A673 (cell line): Measurements from ENCODE around the gene FYCO1.

Experiments used
- CTCF ChIP-seq: fragments of 300-800, 200-600 bp; sonication (generic); conservative IDR thresholded peaks from 2 replicates; pipeline ENCODE4 v1.5.1; 2017; ENCODE audit warnings: low read depth, mild to moderate bottlenecking, antibody characterized with exemption, low read length, moderate library complexity, mixed read lengths
- EZH2 ChIP-seq: fragments of 200-600 bp; sonication (generic); IDR thresholded peaks from 2 replicates; pipeline ENCODE4 v1.6.1; 2017; ENCODE audit warnings: borderline replicate concordance, low read depth, mild to moderate bottlenecking, mixed read lengths, antibody characterized with exemption, low read length; ENCODE audit not compliant: poor library complexity, severe bottlenecking

- TF ChIP-seq CTCF (no peak), EZH2 (no peak)
Measured at GRCh38 chr3:45966950-45967640, 28.5 kb downstream of the FYCO1 start.
